ENCODE data around the gene PKDCC. TPM values are rescaled to one million over a fixed set of nuclear protein-coding genes. Genes with fewer than 3 reads are reported as not detected.
A peak's percentile ranks its signal among the peaks of the same experiment; 100 is the strongest.

PKDCC gene
- total and polyA plus RNA-seq, 10 donors = 19.8 to 81.9 (median 44.4) TPM

GRCh38 chr2:42042631-42043355 is 5.0 kb upstream of the PKDCC start:
- Histone ChIP-seq H3K27me3 (replicated peaks in 1 of 7) (peaks cover 0 to 41% (median 12%) of the 10 kb centered on the region in 7 donors), H3K4me1 (peaks cover 6 to 11% (median 8%) of the 10 kb centered on the region in 6 donors), H3K9me3 (no peaks in the 10 kb centered on the region), H3K27ac (no peak overlapping the region), H3K36me3 (no peaks in the 10 kb centered on the region), H3K4me3 (no peak overlapping the region)
- intact Hi-C loops (cut with DNase I; ENCODE audit: low total_unique reads) = no loop called here
- no peak for DNase-seq
- TF ChIP-seq CTCF (IDR thresholded peaks at IDR 0.05 in 8 of 11, conservative IDR thresholded peaks at IDR 0.05 in 3 of 11) (no peak), POLR2AphosphoS5 (IDR thresholded peaks at IDR 0.05) (no peak), POLR2A (IDR thresholded peaks at IDR 0.05) (no peak)
- 75 to 90% (median 79%) methylated on average over 11 of the region's 11 CpGs for WGBS, 5 donors

GRCh38 chr2:42043789-42044394 is 3.9 kb upstream of the PKDCC start:
- Histone ChIP-seq H3K9me3 (no peaks in the 10 kb centered on the region), H3K4me1 (peaks cover 6 to 16% (median 9%) of the 10 kb centered on the region in 6 donors), H3K36me3 (no peaks in the 10 kb centered on the region), H3K4me3 (no peak overlapping the region), H3K27me3 (replicated peaks in 1 of 7) (peaks cover 0 to 50% (median 16%) of the 10 kb centered on the region in 7 donors), H3K27ac (no peak overlapping the region)
- no peak for DNase-seq
- intact Hi-C loops (cut with DNase I; ENCODE audit: low total_unique reads) = no loop called here
- TF ChIP-seq CTCF (IDR thresholded peaks at IDR 0.05 in 8 of 11, conservative IDR thresholded peaks at IDR 0.05 in 3 of 11) (no peak), POLR2AphosphoS5 (IDR thresholded peaks at IDR 0.05) (no peak), POLR2A (IDR thresholded peaks at IDR 0.05) (no peak)
- 76 to 91% (median 82%) methylated on average over 3 of the region's 3 CpGs for WGBS, 5 donors

GRCh38 chr2:42044939-42045338 is 2.9 kb upstream of the PKDCC start:
- no peaks in the 10 kb centered on the region for H3K36me3 ChIP-seq
- TF ChIP-seq CTCF (IDR thresholded peaks at IDR 0.05 in 8 of 11, conservative IDR thresholded peaks at IDR 0.05 in 3 of 11) = no peak
- TF ChIP-seq POLR2A (IDR thresholded peaks at IDR 0.05) = no peak
- no peak for TF ChIP-seq POLR2AphosphoS5 (IDR thresholded peaks at IDR 0.05)
- 55 to 91% (median 75%) methylated on average over 1 of the region's 1 CpG for WGBS, 5 donors
- peaks cover 0 to 61% (median 17%) of the 10 kb centered on the region in 7 donors for H3K27me3 ChIP-seq (replicated peaks in 1 of 7)
- intact Hi-C loops (cut with DNase I; ENCODE audit: low total_unique reads) = no loop called here
- H3K27ac ChIP-seq = no peak overlapping the region
- H3K4me1 ChIP-seq = peaks cover 6 to 17% (median 9%) of the 10 kb centered on the region in 6 donors
- no peak overlapping the region for H3K4me3 ChIP-seq
- no peaks in the 10 kb centered on the region for H3K9me3 ChIP-seq
- no peak for DNase-seq

GRCh38 chr2:42045352-42045751 is 2.5 kb upstream of the PKDCC start:
- Histone ChIP-seq H3K27me3 (replicated peaks in 1 of 7) (peaks cover 0 to 62% (median 17%) of the 10 kb centered on the region in 7 donors), H3K4me1 (peaks cover 6 to 17% (median 9%) of the 10 kb centered on the region in 6 donors), H3K4me3 (no peak overlapping the region), H3K27ac (peak overlapping the region in 6 of 8 donors; percentile 3 to 83 (median 80)), H3K9me3 (no peaks in the 10 kb centered on the region), H3K36me3 (no peaks in the 10 kb centered on the region)
- WGBS, 5 donors = 76 to 95% (median 90%) methylated on average over 3 of the region's 3 CpGs
- TF ChIP-seq POLR2A (IDR thresholded peaks at IDR 0.05) (no peak), POLR2AphosphoS5 (IDR thresholded peaks at IDR 0.05) (no peak)
- DNase-seq = no peak
- intact Hi-C loops (cut with DNase I; ENCODE audit: low total_unique reads) = no loop called here
